ENCODE results near the gene SMIM13. TPM values are rescaled to one million over a fixed set of nuclear protein-coding genes. Genes with fewer than 3 reads are reported as not detected.

Gene SMIM13
- total and polyA plus RNA-seq, 2 of the 4 experiments (the other 2 are of a cell fraction), result 5.4 to 10.0 TPM

DNA sequence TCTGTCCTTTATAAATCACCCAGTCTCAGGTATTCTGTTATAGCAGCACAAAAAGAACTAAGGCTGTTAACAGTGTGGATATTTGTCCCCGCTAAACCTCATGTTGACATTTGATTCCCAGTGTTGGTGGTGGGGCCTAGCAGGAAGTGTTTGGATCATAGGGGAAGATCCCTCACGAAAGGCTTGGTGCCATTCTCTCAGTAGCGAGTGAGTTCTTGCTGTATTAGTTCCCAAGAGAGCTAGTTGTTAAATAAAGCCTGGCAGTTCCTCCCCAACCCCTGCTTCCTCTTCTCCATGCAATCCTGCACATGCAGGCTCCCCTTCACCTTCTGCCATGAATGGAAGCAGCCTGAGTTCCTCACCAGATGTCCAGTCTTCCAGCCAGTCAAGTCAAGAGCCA is 47.7 kb downstream of the SMIM13 start:
- H3K56ac ChIP-seq (ENCODE audit: extremely low read depth, insufficient read depth, low read length), result no peak overlapping the region
- BruUV-seq (replicated peaks), result no TSS peak
- H3K18ac ChIP-seq (ENCODE audit: low read depth, low read length), result peak overlapping the region; percentile 11; the same call in 1 of the 2 replicates
- no peak overlapping the region for H2AFZ ChIP-seq (replicated peaks; ENCODE audit: low read length, poor library complexity)
- H3K27me3 ChIP-seq (ENCODE audit: control insufficient read depth, insufficient read depth, low read length), result no peaks in the 10 kb centered on the region
- peak overlapping the region; percentile 64; the same call in 1 of the 2 replicates for H2AK5ac ChIP-seq (ENCODE audit: low read depth, low read length)
- TF ChIP-seq SMC3 (IDR thresholded peaks at IDR 0.05; ENCODE audit: low read depth, low read length), result no peak
- TF ChIP-seq BHLHE40 (IDR thresholded peaks at IDR 0.05; ENCODE audit: low read depth, low read length), result no peak
- TF ChIP-seq USF2 (IDR thresholded peaks at IDR 0.05; ENCODE audit: low read depth, low read length), result no peak
- TF ChIP-seq MAZ (IDR thresholded peaks at IDR 0.05; ENCODE audit: borderline replicate concordance, low read depth, low read length), result no peak
- no peak for TF ChIP-seq MXI1 (IDR thresholded peaks at IDR 0.05; ENCODE audit: borderline replicate concordance, low read depth, low read length)
- TF ChIP-seq RFX5 (IDR thresholded peaks at IDR 0.05; ENCODE audit: low read depth, low read length), result no peak
- TF ChIP-seq, protein P1, sequence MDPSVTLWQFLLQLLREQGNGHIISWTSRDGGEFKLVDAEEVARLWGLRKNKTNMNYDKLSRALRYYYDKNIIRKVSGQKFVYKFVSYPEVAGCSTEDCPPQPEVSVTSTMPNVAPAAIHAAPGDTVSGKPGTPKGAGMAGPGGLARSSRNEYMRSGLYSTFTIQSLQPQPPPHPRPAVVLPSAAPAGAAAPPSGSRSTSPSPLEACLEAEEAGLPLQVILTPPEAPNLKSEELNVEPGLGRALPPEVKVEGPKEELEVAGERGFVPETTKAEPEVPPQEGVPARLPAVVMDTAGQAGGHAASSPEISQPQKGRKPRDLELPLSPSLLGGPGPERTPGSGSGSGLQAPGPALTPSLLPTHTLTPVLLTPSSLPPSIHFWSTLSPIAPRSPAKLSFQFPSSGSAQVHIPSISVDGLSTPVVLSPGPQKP (IDR thresholded peaks at IDR 0.05; ENCODE audit: borderline replicate concordance, low read depth, low read length), result no peak
- TF ChIP-seq CTCF (conservative IDR thresholded peaks at IDR 0.05; ENCODE audit: low read depth, low read length), result no peak
- no peak for TF ChIP-seq CHD1 (IDR thresholded peaks at IDR 0.05; ENCODE audit: low read depth, low read length)
- no peak for TF ChIP-seq CEBPB (IDR thresholded peaks at IDR 0.05; ENCODE audit: low read depth, low read length)
- TF ChIP-seq NFE2L2 (IDR thresholded peaks at IDR 0.05; ENCODE audit: low read depth, low read length), result no peak
- peak overlapping the region; percentile 44; the same call in 1 of the 2 replicates for H2BK20ac ChIP-seq (ENCODE audit: low read depth, low read length)
- no peak overlapping the region for H2BK15ac ChIP-seq (ENCODE audit: low read depth, low read length)
- H4K5ac ChIP-seq (ENCODE audit: low read depth, low read length), result no peak overlapping the region
- intact Hi-C loops (cut with micrococcal nuclease) (loop anchor here (5.0 kb wide), 1 partner anchor 291 kb away; no protein-coding TSS in a partner anchor), dilution Hi-C loops (cut with HindIII; ENCODE audit: low sequenced_read_pairs, unreplicated experiment) (no loop called here), in situ Hi-C loops (cut with MboI; ENCODE audit: low sequenced_read_pairs) (loop anchor here (5.0 kb wide), 1 partner anchor 356 kb away; no protein-coding TSS in a partner anchor)
- DNase-seq (no peak), ATAC-seq (ENCODE audit: low read depth) (no peak)
- no peak overlapping the region for H2BK120ac ChIP-seq (ENCODE audit: low read depth, low read length)
- no peak overlapping the region for H3K9ac ChIP-seq (ENCODE audit: low read depth, low read length)
- H3K79me1 ChIP-seq (ENCODE audit: low read depth in 1 of 2, low read length in 2 of 2), result peaks cover 6 to 28% of the 10 kb centered on the region in 2 experiments; a peak in 2 of 4 replicates
- CTCF ChIA-PET, result no interaction called here
- no peaks in the 10 kb centered on the region for H3K9me3 ChIP-seq (ENCODE audit: control insufficient read depth, insufficient read depth, low read length)
- H3K4me3 ChIP-seq (ENCODE audit: insufficient read depth, low read depth, low read length), result no peak overlapping the region
- H3K23ac ChIP-seq (ENCODE audit: low read depth, low read length), result no peak overlapping the region
- no peak overlapping the region for H2AK9ac ChIP-seq (replicated peaks; ENCODE audit: low read depth, low read length, poor library complexity)
- peaks cover 3% of the 10 kb centered on the region for H3K9me1 ChIP-seq (ENCODE audit: insufficient read depth, low read length)
- POLR2A ChIA-PET (ENCODE audit: unreplicated experiment), result no interaction called here
- no peak overlapping the region for H2BK5ac ChIP-seq (ENCODE audit: low read depth, low read length, poor library complexity, severe bottlenecking)
- peaks cover 10% of the 10 kb centered on the region for H3K4me1 ChIP-seq (ENCODE audit: control insufficient read depth, insufficient read depth, low read length)
- no peak overlapping the region for H3K14ac ChIP-seq (replicated peaks; ENCODE audit: low read depth, low read length)
- peak overlapping the region; percentile 25; the same call in 1 of the 2 replicates for H3K4ac ChIP-seq (ENCODE audit: low read depth, low read length)
- 100% methylated on average over 1 of the region's 3 CpGs; no CpG with 5 or more reads in 1 of the 2 experiments for WGBS, 2 experiments (ENCODE audit: extremely low coverage in 2 of 2, insufficient read length in 1 of 2)
- H4K91ac ChIP-seq (ENCODE audit: insufficient read depth, low read depth, low read length), result 0 out of 2 replicates have a peak overlapping the region, but pooled peaks have one; percentile 23
- H4K8ac ChIP-seq (ENCODE audit: low read depth in 2 of 2, low read length in 2 of 2), result no peak overlapping the region
- peaks cover 8% of the 10 kb centered on the region; the same call in 1 of the 2 replicates for H4K20me1 ChIP-seq (ENCODE audit: insufficient read depth, low read length)
- H3K4me2 ChIP-seq (ENCODE audit: low read depth, low read length), result no peak overlapping the region
- H3K36me3 ChIP-seq (ENCODE audit: control insufficient read depth, insufficient read depth, low read length), result no peaks in the 10 kb centered on the region
- H3K27ac ChIP-seq (ENCODE audit: insufficient read depth, low read length), result no peak overlapping the region
